ENCODE results near the gene C1QTNF6. TPM values are rescaled to one million over a fixed set of nuclear protein-coding genes. Genes with fewer than 3 reads are reported as not detected.

Gene C1QTNF6
- polyA plus RNA-seq, 1 donor (not counting 4 experiments of a cell fraction or from before 2014, with no cell fraction given): 17.1 TPM

- no peak overlapping the region for H2AFZ ChIP-seq (ENCODE audit: control insufficient read depth, low read length)
Measured at GRCh38 chr22:37178350-37179125, 9.5 kb downstream of the C1QTNF6 start.

DNA sequence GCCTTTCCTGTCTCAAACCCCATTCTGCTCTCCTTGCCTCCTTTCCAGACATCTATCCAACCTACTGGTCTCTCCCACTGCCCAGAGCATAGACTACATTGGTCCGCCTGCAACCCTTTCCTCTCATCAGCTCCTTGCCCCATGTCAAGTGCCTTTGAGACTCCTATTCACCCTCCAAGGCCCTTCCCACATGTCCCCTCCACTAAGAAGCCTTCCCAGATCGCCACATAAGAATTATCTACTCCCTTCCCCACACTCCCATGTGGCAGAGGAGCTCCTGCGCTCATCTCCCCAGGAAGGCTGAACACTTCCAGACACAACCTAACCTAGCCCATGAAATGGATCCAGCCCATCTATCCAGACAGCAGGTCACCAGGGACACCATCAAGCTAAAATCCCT is 10.3 kb downstream of the C1QTNF6 start:
- H3K9ac ChIP-seq (ENCODE audit: control insufficient read depth, extremely low read depth, insufficient read depth, low read length): no peak overlapping the region
- FAIRE-seq (no peak), DNase-seq (ENCODE audit: low read depth, low spot score) (no peak)
- H2AFZ ChIP-seq (ENCODE audit: control insufficient read depth, low read length): no peak overlapping the region
- no peaks in the 10 kb centered on the region for H3K27me3 ChIP-seq (ENCODE audit: control insufficient read depth, extremely low read depth, insufficient read depth, low read length)
- H3K4me1 ChIP-seq (ENCODE audit: control insufficient read depth, extremely low read depth, insufficient read depth, low read length): peaks cover 14% of the 10 kb centered on the region
- H3K4me2 ChIP-seq (ENCODE audit: control insufficient read depth, extremely low read depth, insufficient read depth, low read depth, low read length): no peak overlapping the region
- H3K9me1 ChIP-seq (ENCODE audit: control insufficient read depth, extremely low read depth, insufficient read depth, low read length): no peaks in the 10 kb centered on the region
- dilution Hi-C loops (cut with MboI; ENCODE audit: extremely low pct_ligation_motif_present, low sequenced_read_pairs): no loop called here
- H3K79me2 ChIP-seq (ENCODE audit: control insufficient read depth, insufficient read depth, low read length): no peaks in the 10 kb centered on the region
- H3K36me3 ChIP-seq (ENCODE audit: control insufficient read depth in 2 of 2, extremely low read depth in 1 of 2, insufficient read depth in 2 of 2, low read length in 2 of 2): peaks cover 1 to 8% of the 10 kb centered on the region in 2 experiments
- H3K4me3 ChIP-seq (ENCODE audit: control insufficient read depth in 2 of 3, extremely low read depth in 1 of 3, insufficient read depth in 2 of 3, low read depth in 1 of 3, low read length in 3 of 3): no peak overlapping the region
- H4K20me1 ChIP-seq (ENCODE audit: control insufficient read depth, extremely low read depth, insufficient read depth, low read length): no peaks in the 10 kb centered on the region
- TF ChIP-seq EZH2 (IDR thresholded peaks at IDR 0.05; ENCODE audit: low read length): no peak
- TF ChIP-seq, protein P1, sequence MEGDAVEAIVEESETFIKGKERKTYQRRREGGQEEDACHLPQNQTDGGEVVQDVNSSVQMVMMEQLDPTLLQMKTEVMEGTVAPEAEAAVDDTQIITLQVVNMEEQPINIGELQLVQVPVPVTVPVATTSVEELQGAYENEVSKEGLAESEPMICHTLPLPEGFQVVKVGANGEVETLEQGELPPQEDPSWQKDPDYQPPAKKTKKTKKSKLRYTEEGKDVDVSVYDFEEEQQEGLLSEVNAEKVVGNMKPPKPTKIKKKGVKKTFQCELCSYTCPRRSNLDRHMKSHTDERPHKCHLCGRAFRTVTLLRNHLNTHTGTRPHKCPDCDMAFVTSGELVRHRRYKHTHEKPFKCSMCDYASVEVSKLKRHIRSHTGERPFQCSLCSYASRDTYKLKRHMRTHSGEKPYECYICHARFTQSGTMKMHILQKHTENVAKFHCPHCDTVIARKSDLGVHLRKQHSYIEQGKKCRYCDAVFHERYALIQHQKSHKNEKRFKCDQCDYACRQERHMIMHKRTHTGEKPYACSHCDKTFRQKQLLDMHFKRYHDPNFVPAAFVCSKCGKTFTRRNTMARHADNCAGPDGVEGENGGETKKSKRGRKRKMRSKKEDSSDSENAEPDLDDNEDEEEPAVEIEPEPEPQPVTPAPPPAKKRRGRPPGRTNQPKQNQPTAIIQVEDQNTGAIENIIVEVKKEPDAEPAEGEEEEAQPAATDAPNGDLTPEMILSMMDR (optimal IDR thresholded peaks at IDR 0.05 in 1 of 3, IDR thresholded peaks at IDR 0.05 in 1 of 3, conservative IDR thresholded peaks at IDR 0.05 in 1 of 3; ENCODE audit: extremely low read depth in 1 of 3, insufficient read depth in 2 of 3, low read length in 3 of 3): no peak
- H3K9me3 ChIP-seq (ENCODE audit: control insufficient read depth, low read depth, low read length): no peaks in the 10 kb centered on the region
- no peak overlapping the region for H3K27ac ChIP-seq (ENCODE audit: control insufficient read depth, insufficient read depth, low read length)

More at GRCh38 chr22:37178350-37179125, 9.5 kb downstream of the C1QTNF6 start:
- H3K79me2 ChIP-seq (ENCODE audit: control insufficient read depth, insufficient read depth, low read length): no peaks in the 10 kb centered on the region
- peaks cover 5 to 10% of the 10 kb centered on the region in 2 experiments for H3K36me3 ChIP-seq (ENCODE audit: control insufficient read depth in 2 of 2, extremely low read depth in 1 of 2, insufficient read depth in 2 of 2, low read length in 2 of 2)
- H3K4me1 ChIP-seq (ENCODE audit: control insufficient read depth, extremely low read depth, insufficient read depth, low read length): peaks cover 14% of the 10 kb centered on the region
- no peak for FAIRE-seq
- no peak overlapping the region for H3K9ac ChIP-seq (ENCODE audit: control insufficient read depth, extremely low read depth, insufficient read depth, low read length)
- H3K27ac ChIP-seq (ENCODE audit: control insufficient read depth, insufficient read depth, low read length): no peak overlapping the region
- H4K20me1 ChIP-seq (ENCODE audit: control insufficient read depth, extremely low read depth, insufficient read depth, low read length): no peaks in the 10 kb centered on the region
- no peak for DNase-seq (ENCODE audit: low read depth, low spot score)
- no peaks in the 10 kb centered on the region for H3K9me3 ChIP-seq (ENCODE audit: control insufficient read depth, low read depth, low read length)
- TF ChIP-seq, protein P1 (optimal IDR thresholded peaks at IDR 0.05 in 1 of 3, IDR thresholded peaks at IDR 0.05 in 1 of 3, conservative IDR thresholded peaks at IDR 0.05 in 1 of 3; ENCODE audit: extremely low read depth in 1 of 3, insufficient read depth in 2 of 3, low read length in 3 of 3): no peak
- no peak for TF ChIP-seq EZH2 (IDR thresholded peaks at IDR 0.05; ENCODE audit: low read length)
- no peaks in the 10 kb centered on the region for H3K9me1 ChIP-seq (ENCODE audit: control insufficient read depth, extremely low read depth, insufficient read depth, low read length)
- H3K4me3 ChIP-seq (ENCODE audit: control insufficient read depth in 2 of 3, extremely low read depth in 1 of 3, insufficient read depth in 2 of 3, low read depth in 1 of 3, low read length in 3 of 3): no peak overlapping the region
- no peak overlapping the region for H3K4me2 ChIP-seq (ENCODE audit: control insufficient read depth, extremely low read depth, insufficient read depth, low read depth, low read length)
- dilution Hi-C loops (cut with MboI; ENCODE audit: extremely low pct_ligation_motif_present, low sequenced_read_pairs): no loop called here
- no peaks in the 10 kb centered on the region for H3K27me3 ChIP-seq (ENCODE audit: control insufficient read depth, extremely low read depth, insufficient read depth, low read length)

All from keratinocyte (primary cell).